Activated T-cell treated with anti-CD3 and anti-CD28 coated beads, Interleukin-2, amount 50 U/mL, for 1 hour (primary cell): ENCODE results near the gene TBCD.

Source experiments
- DNase-seq: peaks from one replicate; pipeline ENCODE4 v3.0.0-alpha.2; 2020

The TBCD gene

GRCh38 chr17:82872591-82873520, 121.0 kb downstream of the TBCD start:
- DNase-seq = no peak

- DNase-seq = no peak
These were observed 121.7 kb downstream of the TBCD start for GRCh38 chr17:82873521-82873920.

- DNase-seq = no peak
These were observed 122.4 kb downstream of the TBCD start for GRCh38 chr17:82874011-82874835.

DNA sequence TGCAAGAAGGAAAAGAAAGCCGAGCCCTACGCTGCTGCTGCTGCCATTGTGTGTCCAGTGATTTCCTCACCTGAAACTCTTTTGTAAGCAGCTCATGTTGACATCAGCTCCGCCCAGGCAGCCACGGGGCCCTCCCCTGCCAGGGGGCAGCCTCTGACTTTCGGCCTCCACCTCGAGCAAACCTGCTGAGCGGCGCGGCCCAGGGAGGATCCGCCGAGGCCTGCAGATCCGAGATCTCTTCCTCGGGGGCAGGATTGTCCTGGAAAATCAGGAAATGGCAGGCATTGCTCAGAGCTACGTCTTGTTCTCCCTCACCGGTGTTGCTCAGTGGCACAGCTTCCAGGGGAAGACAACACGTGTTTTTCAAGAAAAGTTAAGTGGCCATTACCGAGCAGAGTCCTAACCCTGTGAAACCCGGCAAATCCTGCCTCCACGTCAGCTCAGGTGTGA, 123.6 kb downstream of the TBCD start:
- DNase-seq = no peak

DNA sequence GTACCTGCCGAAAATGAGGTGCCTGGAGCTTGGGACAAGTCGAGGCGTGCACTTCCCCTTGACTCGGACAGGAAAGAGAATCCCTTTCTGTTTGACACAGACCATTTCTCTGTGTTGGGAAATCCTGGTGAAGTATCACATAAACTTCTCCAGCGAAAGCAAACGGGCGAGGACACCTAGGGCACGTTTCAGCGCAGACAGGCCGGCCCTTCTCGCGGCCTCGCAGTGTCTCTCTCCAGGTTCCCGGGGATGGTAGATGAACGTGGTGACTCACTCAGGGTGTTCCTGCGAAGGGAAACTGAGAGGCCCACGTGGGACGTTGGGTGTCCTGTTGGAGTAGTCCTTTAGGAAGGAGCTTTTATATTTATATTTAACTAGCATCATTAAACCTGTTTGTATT, 124.3 kb downstream of the TBCD start:
- no peak for DNase-seq

GRCh38 chr17:82876602-82877379, 124.9 kb downstream of the TBCD start:
- DNase-seq = no peak

- DNase-seq = no peak
These were observed 126.7 kb downstream of the TBCD start for GRCh38 chr17:82878527-82878926.

GRCh38 chr17:82879241-82879640, 127.4 kb downstream of the TBCD start:
- DNase-seq = no peak

DNA sequence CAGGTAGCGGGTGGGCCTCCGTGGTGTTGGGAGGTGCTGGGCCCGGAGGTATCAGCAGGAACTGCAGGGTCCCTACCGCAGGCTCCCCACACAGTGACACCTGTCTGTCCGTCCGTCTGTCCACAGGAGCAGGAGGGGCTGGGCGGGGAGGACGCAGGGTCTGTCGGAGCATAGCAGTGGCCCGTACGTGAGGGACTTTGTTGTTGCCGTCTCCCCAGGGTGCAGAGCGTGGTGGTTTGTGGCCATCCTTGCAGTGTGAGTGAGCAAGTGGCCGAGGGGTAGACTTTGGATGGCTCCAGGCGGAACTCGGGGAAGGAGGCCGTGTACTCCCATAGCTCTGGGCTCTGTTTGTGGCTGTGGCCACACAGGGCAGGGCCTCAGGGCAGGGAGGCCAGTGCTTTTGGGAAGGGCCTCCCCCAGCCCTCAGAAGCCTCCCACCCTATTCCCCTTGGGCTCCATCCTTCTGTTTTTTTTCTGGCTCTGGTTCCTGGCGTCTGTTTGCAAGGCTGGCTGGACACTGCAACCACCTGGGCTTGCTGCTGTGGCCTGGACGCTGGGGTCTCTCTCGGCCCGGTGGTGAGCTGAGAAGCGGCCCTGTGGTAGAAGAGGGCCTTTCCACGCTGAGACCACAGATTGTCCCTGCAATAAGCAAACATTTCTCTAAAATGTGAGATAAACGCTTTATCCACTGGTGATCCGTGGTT, 128.9 kb downstream of the TBCD start:
- no peak for DNase-seq

GRCh38 chr17:82881324-82881823, 129.5 kb downstream of the TBCD start:
- DNase-seq = no peak

DNA sequence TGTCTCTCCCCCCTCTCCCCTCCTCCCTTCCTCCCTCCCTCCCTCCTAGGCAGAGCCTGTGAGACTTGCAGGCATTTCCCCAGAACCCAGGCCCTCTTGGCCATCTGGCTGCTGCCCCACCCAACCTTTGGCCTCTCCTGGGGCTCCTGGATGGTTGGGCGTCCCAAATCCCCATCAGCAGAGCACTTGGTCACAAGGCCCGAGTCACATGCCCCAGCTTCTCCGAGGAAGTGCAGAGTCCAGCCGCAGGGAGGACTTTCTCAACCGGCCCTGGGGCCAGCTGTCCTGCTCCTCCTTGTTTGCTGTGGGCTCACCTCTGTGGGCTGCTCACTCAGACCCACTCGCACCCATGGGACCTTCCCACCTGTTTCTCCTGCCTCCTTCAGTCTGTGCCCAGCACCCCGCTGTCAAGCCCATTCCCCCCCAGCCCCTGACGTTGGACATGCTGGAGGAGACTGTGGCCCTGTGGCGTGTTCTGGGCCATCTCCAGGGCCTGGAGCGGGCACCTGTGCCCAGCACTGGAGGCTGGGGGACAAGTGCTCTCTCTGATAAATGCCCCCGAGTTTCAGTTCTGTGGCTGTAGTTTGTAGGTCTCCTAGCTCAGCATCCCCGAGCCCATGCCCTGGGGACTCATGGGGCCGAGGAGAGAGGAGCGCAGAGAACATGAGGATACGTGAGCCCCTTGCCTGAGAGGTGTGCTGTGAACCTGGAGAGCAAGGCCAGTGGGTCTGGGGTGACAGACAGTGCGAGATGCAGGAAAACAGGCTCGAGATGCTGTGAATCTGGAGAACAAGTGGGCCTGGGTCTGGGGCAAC, 130.2 kb downstream of the TBCD start:
- no peak for DNase-seq

DNA sequence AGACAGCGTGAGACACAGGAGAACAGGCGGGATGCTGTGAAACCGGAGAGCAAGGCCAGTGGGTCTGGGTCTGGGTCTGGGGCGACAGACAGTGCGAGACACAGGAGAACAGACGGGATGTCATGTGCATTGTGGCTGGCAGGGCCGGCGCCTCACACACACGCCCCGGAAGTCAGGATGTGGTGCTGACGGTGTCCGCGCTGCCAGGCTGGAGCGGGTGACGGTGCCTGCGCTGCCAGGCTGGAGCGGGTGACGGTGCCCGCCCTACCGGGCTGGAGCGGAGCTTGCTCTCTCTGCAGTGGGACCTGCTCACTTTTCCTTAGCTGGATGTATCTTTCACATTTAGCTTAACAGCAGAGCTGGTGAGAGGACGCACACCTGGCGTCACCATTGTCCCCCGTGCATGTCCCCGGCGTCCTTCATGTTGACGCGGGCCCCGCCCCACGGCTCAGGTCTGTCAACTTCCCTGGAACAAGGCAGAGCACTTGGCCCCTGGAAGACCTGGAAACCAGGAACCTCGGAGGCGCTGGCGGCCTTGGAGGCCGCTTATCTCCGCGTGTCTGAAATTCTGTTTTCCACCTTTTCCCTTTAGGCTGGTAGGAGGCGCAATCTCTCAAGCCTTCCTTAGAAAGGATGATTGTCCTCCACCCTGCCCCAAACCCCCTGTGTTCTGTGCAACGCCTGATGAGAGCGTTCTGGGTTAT, 131.0 kb downstream of the TBCD start:
- peak; percentile 84 for DNase-seq

GRCh38 chr17:82883419-82884031, 131.7 kb downstream of the TBCD start:
- DNase-seq = peak; percentile 45

GRCh38 chr17:82884341-82884969, 132.6 kb downstream of the TBCD start:
- no peak for DNase-seq

DNA sequence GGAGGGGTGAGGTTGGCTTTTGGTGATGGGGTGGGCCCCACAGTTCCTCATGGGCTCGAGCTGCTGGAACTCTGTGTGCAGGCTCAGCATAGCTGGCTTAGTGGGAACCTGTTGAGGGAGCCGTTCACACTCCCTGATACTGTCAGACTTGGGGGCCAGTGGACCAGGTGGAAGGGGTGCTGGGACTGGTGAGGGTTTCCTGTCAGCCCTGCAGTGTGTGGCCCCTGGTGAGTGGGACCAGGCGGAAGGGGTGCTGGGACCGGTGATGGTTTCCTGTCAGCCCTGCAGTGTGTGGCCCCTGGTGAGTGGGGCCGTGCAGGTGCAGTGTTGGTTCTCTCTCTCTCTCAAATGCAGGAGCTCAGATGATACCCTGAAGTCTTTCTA, 133.1 kb downstream of the TBCD start:
- peak; percentile 54 for DNase-seq

- no peak for DNase-seq
These were observed 135.6 kb downstream of the TBCD start for GRCh38 chr17:82887255-82888164.

- no peak for DNase-seq
These were observed 137.0 kb downstream of the TBCD start for GRCh38 chr17:82888583-82889495.
